MM.1S (cell line): ENCODE measurements around the gene KCNK7.

Source experiments
- EZH2 ChIP-seq: fragments of 300-600 bp; sonication (generic); optimal IDR thresholded peaks from 2 replicates; pipeline ENCODE3; 2017; ENCODE audit warnings: low read depth, mild to moderate bottlenecking, antibody characterized with exemption, low read length, mixed read lengths
- EZH2phosphoT487 ChIP-seq: fragments of 300-600 bp; sonication (generic); IDR thresholded peaks from 2 replicates; pipeline ENCODE4 v1.6.1; 2018; ENCODE audit warnings: antibody characterized with exemption, low read length
- TF ChIP-seq, protein P1 (sequence below): fragments of 300-600 bp; sonication (generic); IDR thresholded peaks from 2 replicates; pipeline ENCODE4 v1.5.1; 2016; ENCODE audit warnings: antibody characterized with exemption, low read length, mixed read lengths

DNA sequence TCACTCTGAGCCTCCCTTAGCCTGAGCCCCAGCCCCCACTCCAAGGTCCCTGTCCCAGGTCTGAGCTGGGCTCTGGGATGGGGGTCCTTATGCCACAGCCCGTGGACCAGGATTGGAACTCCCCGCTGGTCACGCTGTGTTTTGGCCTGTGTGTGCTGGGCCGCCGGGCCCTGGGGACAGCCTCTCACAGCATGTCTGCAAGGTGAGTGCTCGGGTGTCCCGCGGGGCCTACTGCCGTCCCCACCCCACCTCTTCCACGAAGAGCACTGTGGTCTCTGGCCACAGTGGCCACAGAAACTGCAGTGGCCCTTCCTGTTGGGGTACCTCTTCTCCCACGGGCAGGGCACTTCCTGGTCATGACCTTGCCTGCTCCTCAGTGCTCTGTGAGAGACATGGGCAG is 38.8 kb upstream of the KCNK7 start:
- TF ChIP-seq, protein P1, sequence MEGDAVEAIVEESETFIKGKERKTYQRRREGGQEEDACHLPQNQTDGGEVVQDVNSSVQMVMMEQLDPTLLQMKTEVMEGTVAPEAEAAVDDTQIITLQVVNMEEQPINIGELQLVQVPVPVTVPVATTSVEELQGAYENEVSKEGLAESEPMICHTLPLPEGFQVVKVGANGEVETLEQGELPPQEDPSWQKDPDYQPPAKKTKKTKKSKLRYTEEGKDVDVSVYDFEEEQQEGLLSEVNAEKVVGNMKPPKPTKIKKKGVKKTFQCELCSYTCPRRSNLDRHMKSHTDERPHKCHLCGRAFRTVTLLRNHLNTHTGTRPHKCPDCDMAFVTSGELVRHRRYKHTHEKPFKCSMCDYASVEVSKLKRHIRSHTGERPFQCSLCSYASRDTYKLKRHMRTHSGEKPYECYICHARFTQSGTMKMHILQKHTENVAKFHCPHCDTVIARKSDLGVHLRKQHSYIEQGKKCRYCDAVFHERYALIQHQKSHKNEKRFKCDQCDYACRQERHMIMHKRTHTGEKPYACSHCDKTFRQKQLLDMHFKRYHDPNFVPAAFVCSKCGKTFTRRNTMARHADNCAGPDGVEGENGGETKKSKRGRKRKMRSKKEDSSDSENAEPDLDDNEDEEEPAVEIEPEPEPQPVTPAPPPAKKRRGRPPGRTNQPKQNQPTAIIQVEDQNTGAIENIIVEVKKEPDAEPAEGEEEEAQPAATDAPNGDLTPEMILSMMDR, result no peak
- TF ChIP-seq EZH2 (no peak), EZH2phosphoT487 (no peak)
